Measurements from ENCODE around the gene HSD17B1. TPM values are rescaled to one million over a fixed set of nuclear protein-coding genes. Genes with fewer than 3 reads are reported as not detected.

HSD17B1 gene
- total RNA-seq, 1 experiment from 2014 or later = 1.5 TPM

- no peak overlapping the region for H2BK15ac ChIP-seq (ENCODE audit: low read depth, low read length)
- TF ChIP-seq, protein P1, sequence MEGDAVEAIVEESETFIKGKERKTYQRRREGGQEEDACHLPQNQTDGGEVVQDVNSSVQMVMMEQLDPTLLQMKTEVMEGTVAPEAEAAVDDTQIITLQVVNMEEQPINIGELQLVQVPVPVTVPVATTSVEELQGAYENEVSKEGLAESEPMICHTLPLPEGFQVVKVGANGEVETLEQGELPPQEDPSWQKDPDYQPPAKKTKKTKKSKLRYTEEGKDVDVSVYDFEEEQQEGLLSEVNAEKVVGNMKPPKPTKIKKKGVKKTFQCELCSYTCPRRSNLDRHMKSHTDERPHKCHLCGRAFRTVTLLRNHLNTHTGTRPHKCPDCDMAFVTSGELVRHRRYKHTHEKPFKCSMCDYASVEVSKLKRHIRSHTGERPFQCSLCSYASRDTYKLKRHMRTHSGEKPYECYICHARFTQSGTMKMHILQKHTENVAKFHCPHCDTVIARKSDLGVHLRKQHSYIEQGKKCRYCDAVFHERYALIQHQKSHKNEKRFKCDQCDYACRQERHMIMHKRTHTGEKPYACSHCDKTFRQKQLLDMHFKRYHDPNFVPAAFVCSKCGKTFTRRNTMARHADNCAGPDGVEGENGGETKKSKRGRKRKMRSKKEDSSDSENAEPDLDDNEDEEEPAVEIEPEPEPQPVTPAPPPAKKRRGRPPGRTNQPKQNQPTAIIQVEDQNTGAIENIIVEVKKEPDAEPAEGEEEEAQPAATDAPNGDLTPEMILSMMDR (conservative IDR thresholded peaks at IDR 0.05) = no peak
- H2BK12ac ChIP-seq (ENCODE audit: insufficient read length, low read depth, low read length) = no peak overlapping the region
- no peaks in the 10 kb centered on the region for H4K20me1 ChIP-seq (ENCODE audit: control insufficient read depth, insufficient read depth, insufficient read length)
- no peak overlapping the region for H2AFZ ChIP-seq (ENCODE audit: low read length)
- no peaks in the 10 kb centered on the region; the same call in 1 of the 2 replicates for H3K79me2 ChIP-seq (ENCODE audit: insufficient read depth, low read length)
- H3K9me3 ChIP-seq (ENCODE audit: control insufficient read depth, low read depth, low read length) = no peaks in the 10 kb centered on the region
- H3K4me2 ChIP-seq (ENCODE audit: insufficient read depth, insufficient read length, low read length) = no peak overlapping the region
- no peak overlapping the region for H3T11ph ChIP-seq (ENCODE audit: low read length)
- Mint-ChIP-seq H3K27ac (no peak overlapping the region; a peak in 1 of 7 replicates), H3K4me3 (no peak overlapping the region), H3K27me3 (ENCODE audit: low read depth) (no peaks in the 10 kb centered on the region), H3K4me1 (no peaks in the 10 kb centered on the region), H3K9me3 (no peaks in the 10 kb centered on the region), H3K36me3 (ENCODE audit: insufficient read depth in 1 of 3, low read depth in 3 of 3) (peaks cover 2 to 10% (median 3%) of the 10 kb centered on the region in 3 experiments; a peak in 4 of 7 replicates)
- H3K27ac ChIP-seq (ENCODE audit: insufficient read length, low read depth, low read length) = no peak overlapping the region
- no peak overlapping the region for H2AK5ac ChIP-seq (ENCODE audit: insufficient read length, low read length)
- H3K79me1 ChIP-seq (ENCODE audit: insufficient read depth, low read depth, low read length, poor library complexity, severe bottlenecking) = peaks cover 3% of the 10 kb centered on the region
- H4K8ac ChIP-seq (replicated peaks; ENCODE audit: insufficient read length, low read depth, low read length) = no peak overlapping the region
- no peak overlapping the region for H2BK120ac ChIP-seq (ENCODE audit: low read depth, low read length, poor library complexity, severe bottlenecking)
- H3K14ac ChIP-seq (ENCODE audit: insufficient read depth, low read length) = no peak overlapping the region
- no peak overlapping the region for H3K56ac ChIP-seq (ENCODE audit: insufficient read length, low read depth, low read length)
- no peak overlapping the region for H4K5ac ChIP-seq (ENCODE audit: insufficient read length, low read depth, low read length)
- no peak overlapping the region for H3K9ac ChIP-seq (ENCODE audit: extremely low read depth, insufficient read length, low read length)
- H3K23ac ChIP-seq (ENCODE audit: insufficient read length, low read depth, low read length) = no peak overlapping the region
- no peak for DNase-seq
- no peaks in the 10 kb centered on the region for H3K23me2 ChIP-seq (ENCODE audit: insufficient read length, low read depth, low read length, poor library complexity, severe bottlenecking)
- H3K27me3 ChIP-seq (ENCODE audit: insufficient read depth, low read length) = no peaks in the 10 kb centered on the region
- no CpG with 5 or more reads among the region's 2 CpGs for WGBS (ENCODE audit: extremely low coverage, insufficient read length, low lambda C conversion rate)
- H2BK5ac ChIP-seq (ENCODE audit: insufficient read length, low read length) = no peak overlapping the region
- no peak overlapping the region for H4K91ac ChIP-seq (ENCODE audit: insufficient read length, low read depth, low read length)
- no peak overlapping the region for H3K18ac ChIP-seq (ENCODE audit: insufficient read length, low read depth, low read length)
- H3K4me1 ChIP-seq (ENCODE audit: insufficient read depth, low read length) = no peaks in the 10 kb centered on the region
- no peak overlapping the region for H3K4ac ChIP-seq (ENCODE audit: low read depth, low read length)
- H2BK20ac ChIP-seq (ENCODE audit: low read depth, low read length, poor library complexity, severe bottlenecking) = no peak overlapping the region
These were observed 46.2 kb downstream of the HSD17B1 start for GRCh38 chr17:42598905-42599304.
